Uterus (tissue), 4 donors: ENCODE results near the gene RBMS3. TPM values are rescaled to one million over a fixed set of nuclear protein-coding genes. Genes with fewer than 3 reads are reported as not detected.

Experiments
- DNase-seq, 2 donors: peaks; one replicate each; pipeline ENCODE4 v3.0.0-alpha.2; 2019 to 2020
- H3K27ac ChIP-seq, 2 donors: fragments of 200-600 bp; sonication (generic); 1 replicate in 1 of 2; 2 replicates in 1 of 2; pipeline ENCODE4 v1.5.1; 2016 to 2018
- H3K27me3 ChIP-seq, 2 donors: fragments of 200-600 bp; sonication (generic); one replicate each; pipeline ENCODE4 v1.5.1; 2018 to 2019; ENCODE audit warnings: control low read depth in 1 of 2
- H3K36me3 ChIP-seq, 2 donors: fragments of 200-600 bp; sonication (generic); one replicate each; pipeline ENCODE4 v1.5.1; 2019; ENCODE audit warnings: control low read depth in 1 of 2
- H3K4me1 ChIP-seq, 2 donors: fragments of 200-600 bp; sonication (generic); one replicate each; pipeline ENCODE4 v1.5.1; 2018 to 2019; ENCODE audit warnings: control low read depth in 1 of 2
- H3K4me3 ChIP-seq, 2 donors: fragments of 200-600 bp; sonication (generic); 1 replicate in 1 of 2; 2 replicates in 1 of 2; pipeline ENCODE4 v1.5.1; 2018 to 2019; ENCODE audit warnings: mild to moderate bottlenecking in 1 of 2
- H3K9me3 ChIP-seq, 2 donors: fragments of 200-600 bp; sonication (generic); one replicate each; pipeline ENCODE4 v1.5.1; 2019; ENCODE audit warnings: control low read depth in 1 of 2
- CTCF ChIP-seq, 4 experiments: fragments of 200-600 bp in 2 of 4; fragments of 450-650 bp in 2 of 4; sonication (generic) in 2 of 4; IDR thresholded peaks; one replicate each; pipeline ENCODE4 v1.5.1; 2016 to 2019; ENCODE audit warnings: antibody characterized with exemption in 4 of 4, mild to moderate bottlenecking in 2 of 4, moderate library complexity in 1 of 4
- POLR2A ChIP-seq, 2 donors: fragments of 450-650 bp; IDR thresholded peaks; one replicate each; pipeline ENCODE4 v1.6.1; 2016; ENCODE audit warnings: antibody characterized with exemption in 2 of 2, mild to moderate bottlenecking in 1 of 2, moderate library complexity in 1 of 2
- intact Hi-C: fragments of 100-400 bp; cut with DNase I; formaldehyde crosslinking; loops from one replicate; pipeline ENCODE4 v1.15.1; 2023; ENCODE audit warnings: low total_unique reads
- total RNA-seq, 4 donors: library from RNA; depleted of rRNA in 3 of 4; stranded (reverse); fragments of >200 nt in 3 of 4; gene quantifications; one replicate each; pipeline versions ENCODE4 v1.1.0 to v1.2.4, GENCODE V29; 2014 to 2023
- donor health status: DM: yes; HTN: yes; CAD: no.

The RBMS3 gene
- total RNA-seq, 4 donors from 2014 or later = 45.9 to 113 (median 75.4) TPM

- H3K4me3 ChIP-seq = no peak overlapping the region
- no peaks in the 10 kb centered on the region for H3K4me1 ChIP-seq
- intact Hi-C loops = no loop called here
- no peaks in the 10 kb centered on the region for H3K36me3 ChIP-seq
- TF ChIP-seq CTCF (IDR thresholded peaks at IDR 0.05) = no peak
- TF ChIP-seq POLR2A (IDR thresholded peaks at IDR 0.05) = no peak
- H3K9me3 ChIP-seq = no peaks in the 10 kb centered on the region
- H3K27me3 ChIP-seq = no peaks in the 10 kb centered on the region
- no peak for DNase-seq
- no peak overlapping the region for H3K27ac ChIP-seq
Observed at GRCh38 chr3:29937185-29937584, 656.3 kb downstream of the RBMS3 start.

GRCh38 chr3:29940759-29941323 lies 660.0 kb downstream of the RBMS3 start:
- Histone ChIP-seq H3K36me3 (no peaks in the 10 kb centered on the region), H3K27ac (no peak overlapping the region), H3K4me1 (no peaks in the 10 kb centered on the region), H3K4me3 (no peak overlapping the region), H3K9me3 (no peaks in the 10 kb centered on the region), H3K27me3 (no peaks in the 10 kb centered on the region)
- no peak for DNase-seq
- intact Hi-C loops = no loop called here
- TF ChIP-seq POLR2A (IDR thresholded peaks at IDR 0.05) (no peak), CTCF (IDR thresholded peaks at IDR 0.05) (no peak)

- no peaks in the 10 kb centered on the region for H3K36me3 ChIP-seq
- H3K27ac ChIP-seq = no peak overlapping the region
- no peaks in the 10 kb centered on the region for H3K9me3 ChIP-seq
- no peak for DNase-seq
- no peaks in the 10 kb centered on the region for H3K4me1 ChIP-seq
- intact Hi-C loops = no loop called here
- TF ChIP-seq CTCF (IDR thresholded peaks at IDR 0.05) (no peak), POLR2A (IDR thresholded peaks at IDR 0.05) (no peak)
- H3K4me3 ChIP-seq = no peak overlapping the region
- H3K27me3 ChIP-seq = no peaks in the 10 kb centered on the region
Observed at GRCh38 chr3:29942297-29942696, 661.4 kb downstream of the RBMS3 start.

GRCh38 chr3:29949131-29949530 lies 668.3 kb downstream of the RBMS3 start:
- TF ChIP-seq CTCF (IDR thresholded peaks at IDR 0.05) = no peak
- no peak for TF ChIP-seq POLR2A (IDR thresholded peaks at IDR 0.05)
- DNase-seq = no peak
- Histone ChIP-seq H3K9me3 (no peaks in the 10 kb centered on the region), H3K27ac (no peak overlapping the region), H3K4me1 (no peaks in the 10 kb centered on the region), H3K27me3 (no peaks in the 10 kb centered on the region), H3K36me3 (no peaks in the 10 kb centered on the region), H3K4me3 (no peak overlapping the region)
- intact Hi-C loops = no loop called here

- Histone ChIP-seq H3K36me3 (no peaks in the 10 kb centered on the region), H3K27me3 (no peaks in the 10 kb centered on the region), H3K27ac (no peak overlapping the region), H3K9me3 (no peaks in the 10 kb centered on the region), H3K4me1 (no peaks in the 10 kb centered on the region), H3K4me3 (no peak overlapping the region)
- DNase-seq = no peak
- TF ChIP-seq CTCF (IDR thresholded peaks at IDR 0.05) (no peak), POLR2A (IDR thresholded peaks at IDR 0.05) (no peak)
- intact Hi-C loops = no loop called here
Observed at GRCh38 chr3:29949940-29950616, 669.2 kb downstream of the RBMS3 start.
